Large intestine (tissue), 3 donors: ENCODE results near the gene IL37. TPM values are rescaled to one million over a fixed set of nuclear protein-coding genes. Genes with fewer than 3 reads are reported as not detected.
A peak's percentile ranks its signal among the peaks of the same experiment; 100 is the strongest.
"Not testable (repeated sequence)": the region's sequence is repeated elsewhere in the genome, so short reads cannot be mapped to it uniquely, and the experiment has no call there.

ENCODE experiments used
- DNase-seq, 2 donors: peaks; one replicate each; pipeline versions ENCODE4 v3.0.0 to v3.0.0-alpha.2; 2013
- H3K27ac ChIP-seq: one replicate; pipeline ENCODE4 v1.5.1; 2013; ENCODE audit warnings: low read length
- H3K27me3 ChIP-seq: 2 replicates; pipeline ENCODE4 v1.6.1; 2013; ENCODE audit warnings: low read length; ENCODE audit not compliant: control insufficient read depth, insufficient read depth
- H3K36me3 ChIP-seq: 2 replicates; pipeline ENCODE4 v1.6.1; 2013; ENCODE audit warnings: low read length; ENCODE audit not compliant: control insufficient read depth, insufficient read depth
- H3K4me1 ChIP-seq: one replicate; pipeline ENCODE4 v1.6.1; 2013; ENCODE audit warnings: low read length; ENCODE audit not compliant: control insufficient read depth, insufficient read depth
- H3K4me3 ChIP-seq: one replicate; pipeline ENCODE4 v1.5.1; 2013; ENCODE audit warnings: low read length
- H3K9me3 ChIP-seq: one replicate; pipeline ENCODE4 v1.6.1; 2013; ENCODE audit warnings: mild to moderate bottlenecking, low read depth, low read length, moderate library complexity; ENCODE audit not compliant: control insufficient read depth
- WGBS: methylation state at CpG from one replicate; pipeline ENCODE4 v1.1.5; 2013; ENCODE audit warnings: low lambda C conversion rate; ENCODE audit not compliant: insufficient coverage; 5-methylcytosine and 5-hydroxymethylcytosine counted together
- polyA plus RNA-seq: library from polyadenylated mRNA; unstranded; fragments of 120-200 nt; gene quantifications from one replicate; pipeline ENCODE4 v1.2.1, GENCODE V29; 2013

Gene IL37
- polyA plus RNA-seq, 1 donor, result 1.6 TPM

- Histone ChIP-seq H3K9me3 (no peaks in the 10 kb centered on the region), H3K4me3 (no peak overlapping the region), H3K27ac (no peak overlapping the region), H3K36me3 (no peaks in the 10 kb centered on the region), H3K4me1 (peaks cover 37% of the 10 kb centered on the region), H3K27me3 (no peaks in the 10 kb centered on the region)
- DNase-seq, result no peak
- WGBS, result no CpG with 5 or more reads among the region's 3 CpGs
These were observed 12.4 kb downstream of the IL37 start for GRCh38 chr2:112923237-112923966.

DNA sequence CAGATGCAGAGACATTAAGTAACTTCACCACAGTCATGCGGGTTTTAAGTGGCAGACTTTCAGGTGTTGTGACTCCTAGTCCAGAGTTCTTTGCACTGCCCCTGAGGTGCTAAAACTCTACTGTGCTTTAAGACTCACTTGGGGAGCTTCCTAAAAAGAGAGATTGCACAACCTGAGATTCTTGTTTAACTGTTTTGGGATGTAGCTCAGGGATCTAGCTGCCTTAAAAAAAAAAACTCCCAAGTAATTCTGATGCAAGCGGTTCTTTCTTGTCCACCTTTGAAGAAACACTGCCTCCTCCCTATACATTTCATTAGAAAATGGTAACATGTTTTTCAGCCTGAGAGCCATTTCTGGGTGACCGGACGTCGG, 13.0 kb downstream of the IL37 start:
- no peak for DNase-seq
- Histone ChIP-seq H3K4me1 (peaks cover 32% of the 10 kb centered on the region), H3K27me3 (no peaks in the 10 kb centered on the region), H3K36me3 (no peaks in the 10 kb centered on the region), H3K4me3 (no peak overlapping the region), H3K9me3 (no peaks in the 10 kb centered on the region), H3K27ac (peak overlapping the region; percentile 34)
- whole genome bisulfite sequencing, result 83% methylated on average over 3 of the region's 5 CpGs

GRCh38 chr2:112924360-112924759, 13.4 kb downstream of the IL37 start:
- DNase-seq, result peak in 1 of 2 donors; percentile 72
- no peaks in the 10 kb centered on the region for H3K27me3 ChIP-seq
- peak overlapping the region; percentile 34 for H3K27ac ChIP-seq
- no peaks in the 10 kb centered on the region for H3K9me3 ChIP-seq
- peaks cover 29% of the 10 kb centered on the region for H3K4me1 ChIP-seq
- no peaks in the 10 kb centered on the region for H3K36me3 ChIP-seq
- no peak overlapping the region for H3K4me3 ChIP-seq
- 20% methylated on average over 1 of the region's 2 CpGs for WGBS

DNA sequence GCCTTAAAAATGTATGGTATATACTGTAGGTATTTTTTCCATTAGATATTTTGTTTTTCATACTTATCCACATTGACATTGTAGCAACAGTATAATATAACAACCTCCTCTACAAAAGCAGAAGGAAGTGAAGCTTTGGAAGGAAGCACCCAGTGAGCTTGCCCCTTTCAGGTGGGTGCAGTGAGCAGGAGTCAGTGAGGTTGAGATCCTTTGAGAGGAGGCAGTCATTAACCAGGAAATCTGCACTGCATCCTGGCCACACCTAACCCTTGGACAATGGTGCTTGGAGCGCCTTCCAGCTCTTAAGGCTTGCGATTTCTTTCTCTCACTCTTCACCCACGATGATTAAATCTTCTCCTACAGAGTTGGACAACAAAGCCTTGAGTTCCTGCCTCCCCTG, 13.9 kb downstream of the IL37 start:
- peak; percentile 74 to 90 for DNase-seq
- H3K4me1 ChIP-seq, result peaks cover 29% of the 10 kb centered on the region
- no CpG with 5 or more reads among the region's 3 CpGs for WGBS
- H3K9me3 ChIP-seq, result no peaks in the 10 kb centered on the region
- no peak overlapping the region for H3K4me3 ChIP-seq
- H3K27ac ChIP-seq, result peak overlapping the region; percentile 34
- no peaks in the 10 kb centered on the region for H3K27me3 ChIP-seq
- H3K36me3 ChIP-seq, result no peaks in the 10 kb centered on the region

DNA sequence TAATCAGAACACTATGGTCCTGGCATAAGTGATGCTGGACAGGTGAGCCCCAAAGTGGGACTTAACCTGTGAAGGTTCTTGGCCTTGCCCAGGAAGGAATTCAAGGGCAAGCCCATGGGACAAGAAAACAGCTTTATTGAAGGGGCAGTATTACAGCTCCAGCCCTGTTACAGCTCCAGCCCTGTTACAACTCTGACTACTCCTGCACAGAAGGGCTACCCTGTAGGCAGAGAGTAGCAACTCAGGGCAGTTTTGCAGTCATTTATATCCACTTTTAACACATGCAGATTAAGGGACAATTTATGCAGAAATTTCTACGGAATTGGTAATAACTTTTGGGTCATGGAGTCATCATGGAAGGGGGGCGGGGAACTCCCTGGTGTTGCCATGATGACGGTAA, 15.7 kb downstream of the IL37 start:
- peaks cover 23% of the 10 kb centered on the region for H3K4me1 ChIP-seq
- no peaks in the 10 kb centered on the region for H3K36me3 ChIP-seq
- DNase-seq, result no peak
- no CpG with 5 or more reads among the region's 3 CpGs for WGBS
- no peaks in the 10 kb centered on the region for H3K9me3 ChIP-seq
- no peak overlapping the region for H3K4me3 ChIP-seq
- no peak overlapping the region for H3K27ac ChIP-seq
- no peaks in the 10 kb centered on the region for H3K27me3 ChIP-seq

DNA sequence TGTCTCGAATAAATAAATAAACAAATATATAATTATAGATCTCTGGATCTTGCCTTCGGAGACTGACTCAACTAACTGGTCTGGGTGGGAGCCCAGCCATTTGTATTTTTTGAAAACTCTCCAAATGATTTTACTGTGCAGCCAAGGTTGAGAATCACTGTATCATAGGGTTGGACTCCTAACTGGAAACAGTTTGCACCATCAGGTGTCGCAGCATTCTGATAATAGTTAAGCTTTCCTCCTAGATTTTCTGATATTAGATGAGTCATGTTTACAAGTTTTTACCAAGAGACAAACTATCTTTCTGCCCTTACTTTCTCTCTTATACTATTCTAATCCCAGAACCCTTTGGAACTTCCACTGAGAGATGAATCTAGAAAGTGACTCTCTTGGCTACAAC, 16.8 kb downstream of the IL37 start:
- H3K27me3 ChIP-seq, result no peaks in the 10 kb centered on the region
- no peak for DNase-seq
- no peak overlapping the region for H3K27ac ChIP-seq
- H3K4me1 ChIP-seq, result peaks cover 13% of the 10 kb centered on the region
- no peak overlapping the region for H3K4me3 ChIP-seq
- no peaks in the 10 kb centered on the region for H3K9me3 ChIP-seq
- H3K36me3 ChIP-seq, result no peaks in the 10 kb centered on the region
- no CpG with 5 or more reads among the region's 3 CpGs for WGBS

- H3K27me3 ChIP-seq, result no peaks in the 10 kb centered on the region
- H3K36me3 ChIP-seq, result no peaks in the 10 kb centered on the region
- H3K4me1 ChIP-seq, result no peaks in the 10 kb centered on the region
- H3K4me3 ChIP-seq, result no peak overlapping the region
- H3K9me3 ChIP-seq, result no peaks in the 10 kb centered on the region
- no peak for DNase-seq
- no peak overlapping the region for H3K27ac ChIP-seq
- no CpG with 5 or more reads among the region's 12 CpGs for WGBS
These were observed 22.3 kb downstream of the IL37 start for GRCh38 chr2:112933261-112933660.

DNA sequence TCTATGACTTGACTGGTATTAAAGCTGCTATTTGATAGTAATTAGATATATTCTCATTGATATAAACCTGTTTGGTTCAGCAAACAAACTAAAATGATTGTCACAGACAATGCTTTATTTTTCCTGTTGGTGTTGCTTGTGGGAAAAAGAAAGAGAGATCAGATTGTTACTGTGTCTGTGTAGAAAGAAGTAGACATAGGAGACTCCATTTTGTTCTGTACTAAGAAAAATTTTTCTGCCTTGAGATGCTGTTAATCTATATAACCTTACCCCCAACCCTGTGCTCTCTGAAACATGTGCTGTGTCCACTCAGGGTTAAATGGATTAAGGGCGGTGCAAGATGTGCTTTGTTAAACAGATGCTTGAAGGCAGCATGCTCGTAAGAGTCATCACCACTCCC, 23.2 kb downstream of the IL37 start:
- not testable (repeated sequence) for H3K36me3 ChIP-seq, DNase-seq, H3K27me3 ChIP-seq, H3K4me1 ChIP-seq, H3K4me3 ChIP-seq, H3K27ac ChIP-seq, H3K9me3 ChIP-seq
- WGBS, result no CpG with 5 or more reads among the region's 2 CpGs

GRCh38 chr2:112936927-112937232, 25.9 kb downstream of the IL37 start:
- Histone ChIP-seq H3K4me1 (no peaks in the 10 kb centered on the region), H3K27me3 (no peaks in the 10 kb centered on the region), H3K27ac (no peak overlapping the region), H3K4me3 (no peak overlapping the region), H3K36me3 (no peaks in the 10 kb centered on the region), H3K9me3 (no peaks in the 10 kb centered on the region)
- 75% methylated on average over 2 of the region's 2 CpGs for WGBS
- no peak for DNase-seq

DNA sequence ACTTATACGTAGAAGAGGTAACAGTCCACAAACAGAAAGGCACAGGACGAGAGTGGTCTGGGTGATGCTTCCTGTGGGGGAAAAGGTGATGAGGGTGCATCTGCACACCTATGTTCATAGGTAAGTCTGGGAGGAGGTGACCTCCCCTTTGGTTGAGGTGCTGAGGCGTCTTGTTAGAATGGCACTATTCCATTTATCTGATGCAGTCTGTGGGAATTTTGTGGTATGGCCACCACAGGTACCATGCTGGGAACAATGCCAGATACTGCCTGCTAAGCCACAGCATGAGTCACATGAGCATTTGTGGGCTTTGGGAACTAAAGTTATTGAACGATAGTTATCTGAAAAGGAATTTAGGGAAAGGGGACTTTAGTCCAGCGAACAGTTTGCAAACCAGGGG, 27.9 kb downstream of the IL37 start:
- H3K4me3 ChIP-seq, result no peak overlapping the region
- H3K4me1 ChIP-seq, result no peaks in the 10 kb centered on the region
- DNase-seq, result no peak
- H3K36me3 ChIP-seq, result no peaks in the 10 kb centered on the region
- WGBS, result 100% methylated on average over 1 of the region's 5 CpGs
- H3K27ac ChIP-seq, result no peak overlapping the region
- H3K27me3 ChIP-seq, result no peaks in the 10 kb centered on the region
- no peaks in the 10 kb centered on the region for H3K9me3 ChIP-seq

GRCh38 chr2:112939425-112939824, 28.5 kb downstream of the IL37 start:
- no peak overlapping the region for H3K27ac ChIP-seq
- DNase-seq, result no peak
- no peaks in the 10 kb centered on the region for H3K9me3 ChIP-seq

More at GRCh38 chr2:112939425-112939824, 28.5 kb downstream of the IL37 start:
- Histone ChIP-seq H3K4me1 (no peaks in the 10 kb centered on the region), H3K27me3 (no peaks in the 10 kb centered on the region), H3K36me3 (no peaks in the 10 kb centered on the region), H3K4me3 (no peak overlapping the region)
- WGBS, result no CpG with 5 or more reads among the region's 5 CpGs
